ENCODE data around the gene EIF1AY.

DNA sequence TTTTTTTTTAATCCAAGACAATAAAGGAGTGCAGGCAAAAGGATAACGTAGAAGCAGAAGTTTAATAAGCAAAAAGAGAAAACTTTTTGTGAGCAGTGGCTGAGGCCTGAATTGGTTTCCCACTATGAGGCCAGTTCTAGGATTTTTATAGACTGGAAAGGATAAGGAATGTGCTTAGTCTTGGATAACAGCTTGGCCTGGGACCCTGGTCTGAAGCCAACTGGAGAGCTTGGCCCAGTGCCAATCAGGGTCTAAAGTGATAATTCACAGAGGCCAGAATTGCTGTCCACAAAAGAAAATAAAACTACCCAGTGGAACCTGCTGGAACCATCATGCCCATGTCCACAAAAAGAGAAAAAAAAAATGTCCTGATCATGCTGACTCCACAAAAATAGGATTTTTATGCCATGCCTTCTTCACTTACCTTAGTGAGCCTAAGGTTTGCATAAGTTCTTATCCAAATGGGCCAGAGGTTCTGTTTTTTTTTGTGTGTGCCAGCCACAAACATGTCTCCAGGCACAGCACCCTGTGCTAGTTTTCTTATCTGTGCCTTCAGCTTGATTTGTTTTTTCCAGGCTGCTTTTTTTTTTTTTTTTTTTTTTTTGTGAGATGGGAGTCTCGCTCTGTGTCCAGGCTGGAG, 15.6 kb upstream of the EIF1AY start:
- TF ChIP-seq, protein P1, sequence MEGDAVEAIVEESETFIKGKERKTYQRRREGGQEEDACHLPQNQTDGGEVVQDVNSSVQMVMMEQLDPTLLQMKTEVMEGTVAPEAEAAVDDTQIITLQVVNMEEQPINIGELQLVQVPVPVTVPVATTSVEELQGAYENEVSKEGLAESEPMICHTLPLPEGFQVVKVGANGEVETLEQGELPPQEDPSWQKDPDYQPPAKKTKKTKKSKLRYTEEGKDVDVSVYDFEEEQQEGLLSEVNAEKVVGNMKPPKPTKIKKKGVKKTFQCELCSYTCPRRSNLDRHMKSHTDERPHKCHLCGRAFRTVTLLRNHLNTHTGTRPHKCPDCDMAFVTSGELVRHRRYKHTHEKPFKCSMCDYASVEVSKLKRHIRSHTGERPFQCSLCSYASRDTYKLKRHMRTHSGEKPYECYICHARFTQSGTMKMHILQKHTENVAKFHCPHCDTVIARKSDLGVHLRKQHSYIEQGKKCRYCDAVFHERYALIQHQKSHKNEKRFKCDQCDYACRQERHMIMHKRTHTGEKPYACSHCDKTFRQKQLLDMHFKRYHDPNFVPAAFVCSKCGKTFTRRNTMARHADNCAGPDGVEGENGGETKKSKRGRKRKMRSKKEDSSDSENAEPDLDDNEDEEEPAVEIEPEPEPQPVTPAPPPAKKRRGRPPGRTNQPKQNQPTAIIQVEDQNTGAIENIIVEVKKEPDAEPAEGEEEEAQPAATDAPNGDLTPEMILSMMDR (conservative IDR thresholded peaks at IDR 0.05; ENCODE audit: low read depth, low read length): no peak
- no peak for TF ChIP-seq EZH2 (IDR thresholded peaks at IDR 0.05; ENCODE audit: borderline replicate concordance, low read depth, low read length, poor library complexity, severe bottlenecking)
